Left ventricle myocardium inferior (tissue), 1 donor: ENCODE data around the gene SLC25A39. TPM values are rescaled to one million over a fixed set of nuclear protein-coding genes. Genes with fewer than 3 reads are reported as not detected.

Experiments used
- DNase-seq: peaks from one replicate; pipeline ENCODE4 v3.0.0-alpha.2; 2020
- H3K27ac ChIP-seq: fragments of 200-600 bp; replicated peaks from 2 replicates; pipeline ENCODE4 v1.8.0; 2021
- H3K27me3 ChIP-seq: fragments of 200-600 bp; 2 replicates; pipeline ENCODE4 v1.8.0; 2021; ENCODE audit warnings: low read depth
- H3K36me3 ChIP-seq: fragments of 200-600 bp; 2 replicates; pipeline ENCODE4 v1.8.0; 2021
- H3K4me1 ChIP-seq: fragments of 200-600 bp; 2 replicates; pipeline ENCODE4 v1.8.0; 2021
- H3K4me3 ChIP-seq: fragments of 200-600 bp; 2 replicates; pipeline ENCODE4 v1.8.0; 2021; ENCODE audit warnings: mild to moderate bottlenecking, moderate library complexity
- H3K9me3 ChIP-seq: fragments of 200-600 bp; replicated peaks from 2 replicates; pipeline ENCODE4 v1.8.0; 2021
- intact Hi-C: fragments of 100-400 bp; cut with micrococcal nuclease; formaldehyde crosslinking; loops from one replicate; pipeline ENCODE4 v1.11.0; 2022
- total RNA-seq: library from RNA; stranded (reverse); fragmentation: NEBNext Ultra II Directional; extraction: Animal tissue kit (Norgen Biotek cat#: 25700); gene quantifications from one replicate; pipeline ENCODE4 v1.2.1, GENCODE V29; 2021
- TF ChIP-seq, protein P1 (sequence below): fragments of 200-600 bp; IDR thresholded peaks from 2 replicates; pipeline ENCODE4 v1.8.0; 2021; ENCODE audit warnings: antibody characterized with exemption, mild to moderate bottlenecking, borderline replicate concordance
- donor health status: DM: no; HTN: yes; CAD: no; lungs with severe emphysema.

Gene SLC25A39
- total RNA-seq, 1 donor from 2014 or later = 46.7 TPM

DNA sequence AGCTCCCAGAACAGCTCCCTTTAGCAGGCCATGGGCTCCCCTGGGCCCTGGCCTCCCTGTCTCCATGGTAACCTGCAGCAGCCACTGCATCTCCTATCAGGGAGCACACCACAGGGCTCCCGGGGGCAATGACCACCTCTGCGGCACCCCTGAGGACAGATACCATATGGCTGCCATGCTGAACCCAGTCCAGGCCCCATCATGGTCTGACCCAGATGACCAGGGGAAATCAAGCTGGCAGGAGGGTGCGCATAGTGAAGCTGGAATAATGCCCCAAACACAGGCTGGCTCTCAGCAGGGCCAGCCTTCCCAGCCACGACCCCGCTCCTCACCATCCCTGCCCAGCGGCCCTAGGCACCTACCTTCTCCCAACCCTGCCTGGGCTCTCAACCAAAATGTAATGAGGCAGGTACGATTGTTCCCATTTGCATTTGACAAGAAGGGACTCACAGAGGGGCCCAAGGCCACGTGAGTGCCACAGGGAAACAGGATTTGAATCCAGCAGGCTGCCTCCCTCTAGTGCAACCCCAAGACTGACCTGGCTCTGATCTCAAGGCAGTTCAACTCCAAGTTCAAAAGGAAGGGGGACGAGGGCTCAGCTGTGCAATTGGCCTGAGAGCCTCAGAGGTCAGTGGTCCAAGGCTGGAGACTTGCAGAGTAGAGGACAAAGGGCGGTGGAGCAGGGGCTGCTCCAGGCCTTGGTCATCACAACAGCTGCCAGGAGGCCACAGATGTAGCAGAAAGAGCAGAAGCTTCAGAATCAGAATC, 13.8 kb downstream of the SLC25A39 start:
- Histone ChIP-seq H3K27ac (no peak overlapping the region), H3K36me3 (no peaks in the 10 kb centered on the region), H3K9me3 (no peaks in the 10 kb centered on the region), H3K4me1 (peaks cover 30% of the 10 kb centered on the region), H3K4me3 (no peak overlapping the region), H3K27me3 (peaks cover 78% of the 10 kb centered on the region)
- no peak for DNase-seq
- intact Hi-C loops = no loop called here
- TF ChIP-seq, protein P1, sequence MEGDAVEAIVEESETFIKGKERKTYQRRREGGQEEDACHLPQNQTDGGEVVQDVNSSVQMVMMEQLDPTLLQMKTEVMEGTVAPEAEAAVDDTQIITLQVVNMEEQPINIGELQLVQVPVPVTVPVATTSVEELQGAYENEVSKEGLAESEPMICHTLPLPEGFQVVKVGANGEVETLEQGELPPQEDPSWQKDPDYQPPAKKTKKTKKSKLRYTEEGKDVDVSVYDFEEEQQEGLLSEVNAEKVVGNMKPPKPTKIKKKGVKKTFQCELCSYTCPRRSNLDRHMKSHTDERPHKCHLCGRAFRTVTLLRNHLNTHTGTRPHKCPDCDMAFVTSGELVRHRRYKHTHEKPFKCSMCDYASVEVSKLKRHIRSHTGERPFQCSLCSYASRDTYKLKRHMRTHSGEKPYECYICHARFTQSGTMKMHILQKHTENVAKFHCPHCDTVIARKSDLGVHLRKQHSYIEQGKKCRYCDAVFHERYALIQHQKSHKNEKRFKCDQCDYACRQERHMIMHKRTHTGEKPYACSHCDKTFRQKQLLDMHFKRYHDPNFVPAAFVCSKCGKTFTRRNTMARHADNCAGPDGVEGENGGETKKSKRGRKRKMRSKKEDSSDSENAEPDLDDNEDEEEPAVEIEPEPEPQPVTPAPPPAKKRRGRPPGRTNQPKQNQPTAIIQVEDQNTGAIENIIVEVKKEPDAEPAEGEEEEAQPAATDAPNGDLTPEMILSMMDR = no peak

DNA sequence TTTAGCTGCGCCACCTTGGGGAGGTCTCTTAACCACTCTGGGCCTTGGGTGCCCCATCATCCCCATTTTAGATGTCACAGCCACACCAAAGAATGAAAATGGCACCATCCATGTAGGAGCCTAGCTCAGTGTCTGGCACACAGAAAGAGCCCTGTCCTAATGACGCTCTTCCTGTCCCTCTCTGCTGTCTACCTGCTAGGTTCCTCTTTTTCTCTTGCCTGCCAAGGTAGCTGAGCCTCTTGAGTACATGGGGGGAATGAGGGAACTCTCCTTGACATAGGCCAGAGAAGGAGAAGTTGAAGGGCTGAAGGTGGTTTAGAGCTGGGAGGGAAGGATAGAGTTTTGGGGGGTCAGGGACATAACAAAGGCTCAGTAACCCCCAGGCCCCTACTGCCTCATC, 14.4 kb downstream of the SLC25A39 start:
- DNase-seq = no peak
- H3K36me3 ChIP-seq = no peaks in the 10 kb centered on the region
- TF ChIP-seq, protein P1 = no peak
- no peaks in the 10 kb centered on the region for H3K9me3 ChIP-seq
- intact Hi-C loops = no loop called here
- no peak overlapping the region for H3K27ac ChIP-seq
- H3K27me3 ChIP-seq = peaks cover 78% of the 10 kb centered on the region
- H3K4me1 ChIP-seq = peaks cover 30% of the 10 kb centered on the region
- H3K4me3 ChIP-seq = no peak overlapping the region

DNA sequence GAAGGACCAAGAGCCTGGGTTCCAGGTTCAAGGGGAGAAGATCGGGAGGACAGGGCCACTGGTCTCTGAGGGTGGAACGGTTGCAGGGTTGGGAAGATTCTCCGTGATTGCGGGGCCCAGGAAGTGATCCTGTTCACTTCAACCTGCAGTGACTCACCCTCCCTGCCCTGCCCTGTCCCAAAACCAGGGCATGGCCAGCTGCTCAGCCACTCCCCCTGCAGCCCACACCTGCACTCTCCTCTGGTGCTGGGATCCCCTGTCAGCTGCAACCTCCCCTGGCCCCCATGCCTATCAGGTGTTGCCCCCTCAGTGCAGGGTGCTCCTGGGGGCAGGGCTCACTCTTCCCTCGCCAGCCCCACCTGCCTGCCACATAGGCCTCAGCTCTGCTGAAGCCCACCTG, 15.2 kb downstream of the SLC25A39 start:
- H3K27me3 ChIP-seq = peaks cover 78% of the 10 kb centered on the region
- no peak for DNase-seq
- no peaks in the 10 kb centered on the region for H3K9me3 ChIP-seq
- no peak overlapping the region for H3K27ac ChIP-seq
- TF ChIP-seq, protein P1 = no peak
- intact Hi-C loops = no loop called here
- no peaks in the 10 kb centered on the region for H3K36me3 ChIP-seq
- peaks cover 23% of the 10 kb centered on the region for H3K4me1 ChIP-seq
- no peak overlapping the region for H3K4me3 ChIP-seq

DNA sequence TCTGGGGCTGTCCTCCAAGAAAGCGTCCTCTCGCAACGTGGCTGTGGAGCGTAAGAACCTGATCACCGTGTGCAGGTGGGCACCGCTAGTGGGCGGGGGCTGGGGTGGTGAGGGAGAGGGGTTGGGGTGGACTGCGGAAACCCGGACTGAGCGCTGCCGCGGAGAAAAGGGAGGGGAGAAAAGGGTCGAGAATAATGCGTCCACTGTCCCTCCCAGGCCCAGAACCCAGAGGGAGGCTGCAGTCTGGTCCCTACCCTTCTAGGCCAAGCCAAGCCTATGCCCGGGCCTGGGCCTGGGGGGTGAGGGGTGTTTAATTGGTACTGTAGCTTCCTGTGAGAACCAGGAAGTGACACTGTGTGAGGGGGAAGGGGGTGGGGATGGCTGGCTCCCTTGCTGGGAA, 15.8 kb downstream of the SLC25A39 start:
- Histone ChIP-seq H3K9me3 (no peaks in the 10 kb centered on the region), H3K36me3 (no peaks in the 10 kb centered on the region), H3K27me3 (peaks cover 78% of the 10 kb centered on the region), H3K4me1 (peaks cover 21% of the 10 kb centered on the region), H3K4me3 (peak overlapping the region; percentile 73), H3K27ac (no peak overlapping the region)
- TF ChIP-seq, protein P1 = no peak
- DNase-seq = no peak
- intact Hi-C loops = no loop called here

DNA sequence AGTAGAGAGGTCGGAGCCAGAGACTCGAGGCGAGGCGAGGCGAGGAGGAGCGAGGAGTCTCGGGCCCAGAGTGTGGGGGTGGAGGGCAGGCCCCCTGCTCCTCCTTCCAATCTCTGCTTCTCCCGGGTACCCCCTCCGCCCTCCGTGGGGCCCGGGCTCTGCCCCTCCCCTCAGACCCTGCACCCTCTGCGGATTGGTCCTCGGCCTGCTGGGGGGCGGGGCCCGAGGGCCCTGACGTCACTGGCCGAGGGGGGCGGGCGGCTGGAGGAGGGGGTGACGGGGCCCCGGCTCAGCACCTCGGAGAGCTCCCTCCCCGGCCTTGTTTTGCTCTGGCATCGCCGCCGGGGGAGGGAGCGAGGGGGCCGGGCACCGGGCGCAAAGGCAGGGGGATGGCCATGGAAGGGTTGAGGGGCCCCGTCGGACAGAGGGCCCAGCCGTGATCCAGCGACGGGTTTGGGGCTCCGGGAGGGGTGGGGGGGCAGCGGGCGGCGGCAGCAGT, 16.3 kb downstream of the SLC25A39 start, which contains the start of gene RUNDC3A:
Gene RUNDC3A (plus strand): TSS at position 282 of the 499 bp plus-strand sequence. CDS start 232 bp downstream, outside the sequence.
- H3K27ac ChIP-seq = no peak within 1 kb of the TSS
- DNase-seq = peak; percentile 85
- intact Hi-C loops = no loop called here

More for the DNA sequence above, 16.3 kb downstream of the SLC25A39 start, which contains the start of gene RUNDC3A:
- TF ChIP-seq, protein P1 = no peak
- peaks cover 78% of the 10 kb centered on the region for H3K27me3 ChIP-seq
- H3K36me3 ChIP-seq = no peaks in the 10 kb centered on the region
- H3K4me3 ChIP-seq = peak within 1 kb of the TSS; percentile 73
- no peaks in the 10 kb centered on the region for H3K9me3 ChIP-seq
- peaks cover 21% of the 10 kb centered on the region for H3K4me1 ChIP-seq
